Anterior cingulate cortex (tissue), 58 donors: Measurements from ENCODE around the gene NFRKB.
A peak's percentile ranks its signal among the peaks of the same experiment; 100 is the strongest.
"Not testable (repeated sequence)": the region's sequence is repeated elsewhere in the genome, so short reads cannot be mapped to it uniquely, and the experiment has no call there.

Experiments used
- DNase-seq, 58 donors: peaks; one replicate each; lab custom pipeline; 2025; lab: John Stamatoyannopoulos, UW

Gene NFRKB

GRCh38 chr11:129894278-129895125, 876 bp downstream of the NFRKB start:
- no peak for DNase-seq

- no peak for DNase-seq
These were observed 6.9 kb downstream of the NFRKB start for GRCh38 chr11:129888451-129888850.

- no peak for DNase-seq
These were observed 10.0 kb downstream of the NFRKB start for GRCh38 chr11:129885381-129885780.

DNA sequence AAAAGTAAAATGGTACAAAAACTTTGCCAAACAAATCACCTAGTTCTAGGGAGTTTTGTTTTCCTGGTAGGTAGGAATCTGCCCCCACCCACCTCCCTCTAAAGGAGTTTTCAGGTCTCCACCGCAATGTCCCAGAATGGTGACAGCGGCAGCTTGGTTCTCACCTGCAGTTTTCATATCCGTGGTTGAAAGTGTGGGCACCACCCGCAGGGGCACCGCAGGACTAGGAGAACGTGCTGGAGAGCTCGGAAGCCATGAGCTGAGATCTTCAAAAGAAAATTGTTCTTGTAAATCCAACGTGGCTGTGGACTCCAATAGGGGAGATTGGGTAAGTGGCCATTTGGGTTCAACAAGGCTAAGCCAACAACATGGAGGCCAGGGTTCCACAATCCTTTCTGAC, 10.8 kb downstream of the NFRKB start:
- DNase-seq, result no peak

DNA sequence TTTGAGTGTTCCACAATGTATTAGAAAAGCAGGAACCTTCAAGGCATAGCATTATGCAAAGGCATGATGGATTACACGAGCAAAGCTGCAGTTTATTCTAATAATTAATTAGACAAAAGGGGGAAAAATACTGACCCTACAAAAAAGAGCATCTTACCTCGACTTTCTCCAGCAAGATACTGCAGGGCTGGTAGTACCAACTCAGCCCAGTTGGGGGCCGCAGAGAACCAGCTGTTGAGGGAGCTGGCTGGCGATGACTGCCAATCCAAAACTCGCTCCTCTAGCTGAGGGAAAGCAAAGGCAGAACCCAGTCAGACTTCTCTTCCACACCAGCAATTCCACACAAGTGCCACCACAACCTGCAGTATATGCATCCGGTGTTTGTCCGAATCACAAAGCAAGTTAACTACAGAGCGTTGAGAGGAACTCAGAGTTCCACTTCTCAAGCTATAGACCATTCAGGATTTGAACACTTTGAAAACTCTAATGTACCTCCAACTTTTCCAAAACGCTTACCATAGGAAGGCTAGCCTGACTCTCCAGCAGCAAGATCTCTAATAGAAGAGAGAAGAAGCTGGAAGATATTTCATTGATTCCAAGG, 13.7 kb downstream of the NFRKB start:
- peak in 10 of 58 donors; percentile 3 to 24 (median 14) for DNase-seq

- no peak for DNase-seq
These were observed 15.1 kb downstream of the NFRKB start for GRCh38 chr11:129880311-129880710.

- no peak for DNase-seq
These were observed 23.5 kb downstream of the NFRKB start for GRCh38 chr11:129871914-129872313.

DNA sequence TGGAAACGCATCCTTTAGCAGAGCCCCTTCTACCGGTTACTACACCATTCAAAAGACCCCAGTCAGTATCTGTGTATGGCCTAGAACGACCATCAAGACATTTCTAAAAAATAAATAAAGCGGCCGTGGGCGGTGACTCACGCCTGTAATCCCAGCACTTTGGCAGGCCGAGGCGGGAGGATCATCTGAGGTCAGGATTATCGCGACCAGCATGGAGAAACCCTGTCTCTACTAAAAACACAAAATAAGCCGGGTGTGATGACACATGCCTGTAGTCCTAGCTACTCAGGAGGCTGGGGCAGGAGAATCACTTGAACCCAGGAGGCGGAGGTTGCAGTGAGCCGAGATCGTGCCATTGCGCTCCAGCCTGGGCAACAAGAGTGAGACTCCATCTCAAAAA, 26.8 kb downstream of the NFRKB start:
- not testable (repeated sequence) for DNase-seq

DNA sequence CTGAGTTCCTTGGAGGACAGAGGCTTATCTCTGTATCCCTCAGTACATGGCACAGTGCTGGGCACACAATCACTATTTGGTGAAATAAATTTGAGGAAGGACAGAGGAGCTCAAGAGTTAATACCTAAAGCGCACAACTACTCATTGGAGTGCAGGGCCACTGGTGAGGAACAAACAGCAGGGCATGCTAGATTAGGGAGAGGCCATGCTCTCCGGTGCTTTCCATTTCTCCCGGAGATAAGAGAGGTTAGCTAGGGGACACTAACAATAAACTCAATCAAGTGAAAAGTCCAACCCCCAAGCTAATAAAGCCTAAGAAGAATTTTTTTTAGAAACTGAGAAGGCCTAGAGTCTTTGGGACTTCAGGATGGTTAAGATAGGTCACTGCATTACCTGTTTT, 29.1 kb downstream of the NFRKB start:
- no peak for DNase-seq

DNA sequence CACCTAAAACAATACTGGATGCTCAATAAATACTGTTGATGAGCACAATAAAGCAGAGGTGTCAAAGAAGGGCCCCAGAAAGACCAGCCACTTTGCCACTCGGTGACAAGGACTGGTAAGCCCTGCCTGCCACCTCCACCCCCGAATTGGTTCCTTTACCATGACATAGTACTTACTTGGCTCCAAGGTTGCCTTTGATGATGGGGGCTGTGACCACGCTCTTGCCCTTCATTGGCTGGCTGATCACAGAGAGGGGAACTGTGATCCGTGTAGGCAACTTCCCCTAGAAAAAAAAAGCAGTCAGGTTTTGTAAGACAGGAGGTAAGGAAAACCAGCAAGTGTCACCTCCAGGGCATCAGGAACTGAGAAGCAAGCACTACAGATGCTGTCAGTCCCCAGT, 29.7 kb downstream of the NFRKB start:
- DNase-seq, result no peak

DNA sequence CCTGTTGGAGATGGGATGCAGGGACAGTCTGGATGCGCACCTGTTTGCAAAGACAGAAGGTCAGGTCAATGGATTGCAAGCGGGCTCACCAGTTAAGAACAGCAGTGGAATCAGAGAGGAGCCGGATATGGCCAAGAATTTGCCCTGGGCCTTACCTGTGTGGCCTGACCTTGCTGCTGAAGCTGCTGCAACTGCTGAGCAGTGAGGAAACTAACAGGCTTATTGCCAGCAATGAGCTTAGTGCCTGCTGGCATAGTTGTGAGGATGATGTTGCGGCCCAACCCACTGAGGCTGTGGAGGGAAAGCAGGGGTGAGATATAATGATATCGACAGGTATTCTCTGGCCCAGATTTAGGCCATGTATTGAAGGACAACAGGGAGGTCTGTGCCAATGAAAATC, 30.6 kb downstream of the NFRKB start:
- no peak for DNase-seq

GRCh38 chr11:129861702-129862522, 33.5 kb downstream of the NFRKB start:
- DNase-seq, result no peak

DNA sequence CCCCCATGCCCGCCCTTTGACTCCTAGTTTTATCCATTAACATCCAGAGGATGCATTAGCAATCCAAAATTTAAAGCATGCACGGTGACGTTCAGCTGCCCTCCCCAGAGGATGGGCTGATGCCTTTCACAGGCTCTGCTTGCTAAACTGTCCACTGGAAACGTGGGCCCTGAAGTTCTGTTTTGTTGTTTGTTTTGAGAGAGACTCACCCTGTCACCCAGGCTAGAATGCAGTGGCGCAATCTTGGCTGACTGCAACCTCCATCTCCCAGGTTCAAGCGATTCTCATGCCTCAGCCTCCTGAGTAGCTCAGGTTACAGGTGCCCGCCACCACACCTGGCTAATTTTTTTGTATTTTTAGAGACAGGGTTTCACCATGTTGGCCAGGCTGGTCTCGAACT, 39.3 kb downstream of the NFRKB start:
- DNase-seq, result no peak

DNA sequence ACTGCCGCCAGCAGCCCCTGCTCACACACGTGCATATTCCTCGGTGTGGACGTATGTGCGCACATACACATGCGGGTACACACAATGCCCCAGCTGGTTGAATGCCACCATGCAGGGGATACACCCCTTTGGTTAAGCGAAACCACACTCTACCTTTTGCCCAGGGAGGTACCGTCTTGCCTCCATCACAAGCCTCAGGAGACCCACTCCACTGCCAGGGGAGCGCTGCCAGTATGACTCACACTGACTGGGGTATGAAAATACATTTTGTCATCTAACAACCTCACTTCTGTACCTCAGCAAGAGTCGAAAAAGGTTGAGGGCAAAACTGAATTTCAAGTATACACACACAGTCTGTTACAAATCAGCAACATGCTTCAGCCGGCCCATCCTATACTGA, 40.3 kb downstream of the NFRKB start:
- no peak for DNase-seq

DNA sequence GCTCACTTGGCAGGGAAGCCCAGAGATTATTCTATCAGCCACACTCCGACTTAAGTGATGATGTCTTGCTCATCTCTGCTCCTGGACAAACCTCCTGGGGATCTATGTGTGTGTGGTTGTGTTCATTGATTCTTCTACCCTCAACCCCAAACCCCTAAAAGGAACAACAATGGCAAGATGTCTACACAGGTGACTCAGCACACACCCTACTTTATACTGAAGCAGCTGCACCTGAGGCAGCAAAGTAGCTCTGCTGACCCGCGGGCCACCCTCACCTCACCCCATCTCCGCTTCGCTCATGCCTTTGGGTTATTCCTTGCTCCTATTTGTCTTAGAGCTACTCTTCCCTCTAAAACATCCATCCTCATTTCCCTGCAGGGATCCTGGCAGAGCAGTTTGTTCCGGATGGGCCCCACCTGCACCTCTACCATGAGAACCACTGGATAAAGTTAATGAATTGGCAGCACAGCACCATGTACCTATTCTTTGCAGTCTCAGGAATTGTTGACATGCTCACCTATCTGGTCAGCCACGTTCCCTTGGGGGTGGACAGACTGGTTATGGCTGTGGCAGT, 41.1 kb downstream of the NFRKB start:
- DNase-seq, result no peak

- DNase-seq, result peak in 1 of 58 donors; percentile 8
These were observed 41.7 kb downstream of the NFRKB start for GRCh38 chr11:129853518-129854231.

DNA sequence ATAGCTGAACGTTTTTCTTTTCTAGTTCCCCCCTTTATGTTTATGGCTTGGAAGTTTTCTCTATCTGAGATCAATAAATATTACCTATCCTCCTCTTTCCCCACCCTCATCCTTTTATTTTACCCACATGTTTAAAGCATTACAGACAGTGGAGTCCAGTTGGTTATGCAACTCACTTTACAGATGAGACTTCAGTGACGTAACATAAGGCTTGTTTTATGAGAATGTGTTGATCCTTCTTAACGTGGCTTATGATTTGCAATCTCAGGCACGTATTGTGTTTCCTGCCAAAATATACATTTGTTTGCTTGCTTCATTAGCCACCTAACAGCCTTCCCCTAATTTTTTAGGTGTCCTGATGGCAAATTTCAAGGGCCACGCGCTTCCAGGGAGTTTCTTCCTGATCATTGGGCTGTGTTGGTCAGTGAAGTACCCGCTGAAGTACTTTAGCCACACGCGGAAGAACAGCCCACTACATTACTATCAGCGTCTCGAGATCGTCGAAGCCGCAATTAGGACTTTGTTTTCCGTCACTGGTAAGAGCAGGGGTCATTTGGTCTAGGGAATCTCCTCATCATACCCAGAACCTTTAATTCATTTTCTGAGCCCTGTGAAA, 43.1 kb downstream of the NFRKB start:
- no peak for DNase-seq

- no peak for DNase-seq
These were observed 45.8 kb downstream of the NFRKB start for GRCh38 chr11:129849447-129850130.

GRCh38 chr11:129847361-129847760, 48.0 kb downstream of the NFRKB start:
- not testable (repeated sequence) for DNase-seq
